Transverse colon (tissue), 4 donors: ENCODE data around the gene ARAP1.

Experiments used
- POLR2AphosphoS5 ChIP-seq, 3 donors: sonication (generic); formaldehyde crosslinking; IDR thresholded peaks; one replicate each; pipeline ENCODE4 v1.6.1; 2016; ENCODE audit warnings: antibody characterized with exemption in 3 of 3
- TF ChIP-seq, protein P1 (sequence below), 5 experiments: fragments of 200-600 bp in 3 of 5; fragments of 450-650 bp in 2 of 5; sonication (generic) in 3 of 5; IDR thresholded peaks; 1 replicate in 2 of 5; 2 replicates in 3 of 5; pipeline ENCODE4 v1.5.1; 2016 to 2017; ENCODE audit warnings: antibody characterized with exemption in 5 of 5, inconsistent platforms in 3 of 5, mild to moderate bottlenecking in 2 of 5, moderate library complexity in 1 of 5

- TF ChIP-seq, protein P1, sequence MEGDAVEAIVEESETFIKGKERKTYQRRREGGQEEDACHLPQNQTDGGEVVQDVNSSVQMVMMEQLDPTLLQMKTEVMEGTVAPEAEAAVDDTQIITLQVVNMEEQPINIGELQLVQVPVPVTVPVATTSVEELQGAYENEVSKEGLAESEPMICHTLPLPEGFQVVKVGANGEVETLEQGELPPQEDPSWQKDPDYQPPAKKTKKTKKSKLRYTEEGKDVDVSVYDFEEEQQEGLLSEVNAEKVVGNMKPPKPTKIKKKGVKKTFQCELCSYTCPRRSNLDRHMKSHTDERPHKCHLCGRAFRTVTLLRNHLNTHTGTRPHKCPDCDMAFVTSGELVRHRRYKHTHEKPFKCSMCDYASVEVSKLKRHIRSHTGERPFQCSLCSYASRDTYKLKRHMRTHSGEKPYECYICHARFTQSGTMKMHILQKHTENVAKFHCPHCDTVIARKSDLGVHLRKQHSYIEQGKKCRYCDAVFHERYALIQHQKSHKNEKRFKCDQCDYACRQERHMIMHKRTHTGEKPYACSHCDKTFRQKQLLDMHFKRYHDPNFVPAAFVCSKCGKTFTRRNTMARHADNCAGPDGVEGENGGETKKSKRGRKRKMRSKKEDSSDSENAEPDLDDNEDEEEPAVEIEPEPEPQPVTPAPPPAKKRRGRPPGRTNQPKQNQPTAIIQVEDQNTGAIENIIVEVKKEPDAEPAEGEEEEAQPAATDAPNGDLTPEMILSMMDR (IDR thresholded peaks at IDR 0.05): no peak
- TF ChIP-seq POLR2AphosphoS5 (IDR thresholded peaks at IDR 0.05): no peak
These were observed 78.0 kb downstream of the ARAP1 start, which contains the start of gene PDE2A for GRCh38 chr11:72673943-72674828.
